HL-60 (cell line): Measurements from ENCODE around the gene RNH1.

Experiments
- CTCF ChIP-seq: IDR thresholded peaks from one replicate; pipeline ENCODE4 v1.5.1; 2011; ENCODE audit warnings: low read length, control low read depth, inconsistent platforms; ENCODE audit not compliant: insufficient read depth
- GABPA ChIP-seq: IDR thresholded peaks from 2 replicates; pipeline ENCODE4 v1.6.1; 2012; ENCODE audit warnings: low read depth
- POLR2AphosphoS5 ChIP-seq: IDR thresholded peaks from 2 replicates; pipeline ENCODE4 v1.6.1; 2012; ENCODE audit warnings: low read depth
- REST ChIP-seq: IDR thresholded peaks from 2 replicates; pipeline ENCODE4 v1.6.1; 2012; ENCODE audit warnings: low read depth; ENCODE audit not compliant: insufficient replicate concordance
- SPI1 ChIP-seq: IDR thresholded peaks from 2 replicates; pipeline ENCODE4 v1.6.1; 2012; ENCODE audit warnings: low read depth, mild to moderate bottlenecking, borderline replicate concordance

- no peak for TF ChIP-seq POLR2AphosphoS5
- no peak for TF ChIP-seq CTCF
- no peak for TF ChIP-seq GABPA
- TF ChIP-seq REST: no peak
- no peak for TF ChIP-seq SPI1
These were observed 27.6 kb upstream of the RNH1 start for GRCh38 chr11:534396-535209.
